MG63 (cell line): Measurements from ENCODE around the gene MEPCE. TPM values are rescaled to one million over a fixed set of nuclear protein-coding genes. Genes with fewer than 3 reads are reported as not detected.

Experiments used
- DNase-seq: peaks from one replicate; pipeline ENCODE4 v3.0.0-alpha.2; 2020
- H3K27me3 ChIP-seq: fragments of 250-450 bp; sonication (Bioruptor Pico); 2 replicates; pipeline ENCODE4 v1.5.1; 2020; ENCODE audit warnings: mild to moderate bottlenecking, moderate library complexity
- H3K36me3 ChIP-seq: fragments of 250-450 bp; sonication (Bioruptor Pico); 2 replicates; pipeline ENCODE4 v1.5.1; 2020; ENCODE audit warnings: mild to moderate bottlenecking, moderate library complexity
- H3K4me3 ChIP-seq: fragments of 250-450 bp; sonication (Bioruptor Pico); 2 replicates; pipeline ENCODE4 v1.5.1; 2020; ENCODE audit warnings: mild to moderate bottlenecking, moderate library complexity
- H3K9me3 ChIP-seq: fragments of 250-450 bp; sonication (Bioruptor Pico); 2 replicates; pipeline ENCODE4 v1.5.1; 2020; ENCODE audit warnings: mild to moderate bottlenecking, moderate library complexity
- total RNA-seq: library from RNA; depleted of rRNA; stranded (reverse); fragments of >200 nt; shearing (Covaris generic); gene quantifications from 2 replicates; pipeline ENCODE4 v1.2.3, GENCODE V29; 2014; ENCODE audit warnings: low replicate concordance

The MEPCE gene
- total RNA-seq, 1 experiment from 2014 or later = 57.3 TPM

DNA sequence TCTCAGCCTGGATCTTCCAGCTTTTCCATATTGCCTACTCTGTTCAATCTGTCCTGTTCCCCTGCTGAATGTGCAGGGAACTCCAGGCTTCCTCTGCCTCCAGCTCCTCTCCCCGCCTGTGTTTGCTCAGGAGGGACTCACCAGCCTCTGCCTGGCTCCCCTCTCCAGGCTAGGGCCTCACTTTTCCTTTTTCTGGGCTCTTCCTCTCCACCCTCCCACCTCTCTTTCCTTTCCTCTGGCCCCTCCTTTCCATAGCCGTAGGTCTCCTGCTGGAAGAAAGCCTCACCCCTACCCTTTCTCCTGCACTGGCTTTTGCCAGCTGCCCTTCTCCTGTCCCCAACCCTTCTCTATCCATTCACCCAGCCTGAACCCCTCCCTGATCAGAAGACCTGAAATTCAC lies 31.4 kb upstream of the MEPCE start:
- DNase-seq = no peak
- Histone ChIP-seq H3K36me3 (no peaks in the 10 kb centered on the region), H3K9me3 (no peaks in the 10 kb centered on the region), H3K27me3 (no peaks in the 10 kb centered on the region), H3K4me3 (no peak overlapping the region)

- H3K27me3 ChIP-seq = no peaks in the 10 kb centered on the region
- no peak for DNase-seq
- H3K36me3 ChIP-seq = no peaks in the 10 kb centered on the region
- H3K9me3 ChIP-seq = no peaks in the 10 kb centered on the region
- H3K4me3 ChIP-seq = no peak overlapping the region
These were observed 29.6 kb upstream of the MEPCE start for GRCh38 chr7:100400041-100400440.

DNA sequence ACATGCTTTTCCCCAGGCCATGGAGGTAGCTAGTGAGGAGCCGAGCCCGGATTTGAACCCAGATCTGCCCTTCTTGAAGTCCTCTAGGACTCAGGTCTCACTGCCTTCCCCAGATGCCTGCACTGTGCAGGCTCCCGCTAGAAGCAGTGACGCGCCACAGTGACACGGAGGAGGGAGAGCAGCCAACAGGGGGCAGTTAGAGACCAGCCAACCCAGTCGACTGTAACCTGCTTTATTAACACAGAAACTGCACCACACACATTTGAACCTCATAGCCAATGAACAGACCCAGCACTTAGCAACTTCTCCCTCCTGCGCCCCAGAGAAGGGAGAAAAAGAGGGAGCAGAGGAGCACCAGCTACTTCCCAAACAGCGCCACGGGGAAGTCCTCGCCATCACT lies 29.0 kb upstream of the MEPCE start:
- Histone ChIP-seq H3K27me3 (no peaks in the 10 kb centered on the region), H3K4me3 (no peak overlapping the region), H3K9me3 (no peaks in the 10 kb centered on the region), H3K36me3 (no peaks in the 10 kb centered on the region)
- no peak for DNase-seq

- Histone ChIP-seq H3K9me3 (no peaks in the 10 kb centered on the region), H3K27me3 (no peaks in the 10 kb centered on the region), H3K4me3 (no peak overlapping the region), H3K36me3 (no peaks in the 10 kb centered on the region)
- no peak for DNase-seq
These were observed 27.8 kb upstream of the MEPCE start for GRCh38 chr7:100401811-100402210.

DNA sequence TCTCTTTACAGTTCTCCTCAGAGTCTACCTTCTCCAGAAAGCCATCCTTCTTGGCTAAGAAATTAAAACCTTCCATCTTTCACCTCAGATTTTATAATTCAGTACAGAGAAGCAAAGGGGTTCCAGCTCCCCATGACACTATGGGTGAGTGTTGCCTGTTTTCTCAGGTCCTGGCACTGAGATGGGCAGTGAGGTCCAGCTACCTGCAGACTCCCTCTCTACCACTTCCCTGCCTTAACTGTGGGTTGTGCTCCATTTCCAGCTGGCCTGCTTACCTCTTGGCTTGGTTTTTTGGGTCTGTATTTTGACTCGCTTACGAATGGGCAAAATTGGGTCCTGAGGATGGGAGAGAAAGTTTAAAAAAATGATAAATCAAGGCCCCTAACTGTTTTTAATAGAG lies 27.4 kb upstream of the MEPCE start:
- no peaks in the 10 kb centered on the region for H3K36me3 ChIP-seq
- DNase-seq = no peak
- H3K27me3 ChIP-seq = no peaks in the 10 kb centered on the region
- no peaks in the 10 kb centered on the region for H3K9me3 ChIP-seq
- H3K4me3 ChIP-seq = no peak overlapping the region

DNA sequence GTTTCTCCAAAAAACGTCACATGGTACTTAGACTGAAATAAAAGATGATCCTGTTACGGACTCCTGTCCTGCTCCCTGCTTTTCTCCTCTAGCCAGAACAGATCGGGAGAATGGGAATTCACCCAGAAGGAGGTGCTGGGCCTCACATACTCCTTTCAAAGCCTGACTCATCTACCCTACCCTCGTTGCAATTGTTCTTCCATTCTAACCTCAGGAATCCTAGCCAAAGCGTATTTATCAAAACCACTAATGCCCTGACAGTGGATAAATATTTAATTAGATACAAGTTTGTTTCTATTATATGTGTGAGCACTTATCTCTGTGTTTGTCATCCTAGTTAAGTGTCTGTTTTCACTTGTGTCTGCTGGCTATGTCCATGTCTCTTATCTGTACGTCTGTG lies 22.9 kb upstream of the MEPCE start:
- no peaks in the 10 kb centered on the region for H3K36me3 ChIP-seq

DNA sequence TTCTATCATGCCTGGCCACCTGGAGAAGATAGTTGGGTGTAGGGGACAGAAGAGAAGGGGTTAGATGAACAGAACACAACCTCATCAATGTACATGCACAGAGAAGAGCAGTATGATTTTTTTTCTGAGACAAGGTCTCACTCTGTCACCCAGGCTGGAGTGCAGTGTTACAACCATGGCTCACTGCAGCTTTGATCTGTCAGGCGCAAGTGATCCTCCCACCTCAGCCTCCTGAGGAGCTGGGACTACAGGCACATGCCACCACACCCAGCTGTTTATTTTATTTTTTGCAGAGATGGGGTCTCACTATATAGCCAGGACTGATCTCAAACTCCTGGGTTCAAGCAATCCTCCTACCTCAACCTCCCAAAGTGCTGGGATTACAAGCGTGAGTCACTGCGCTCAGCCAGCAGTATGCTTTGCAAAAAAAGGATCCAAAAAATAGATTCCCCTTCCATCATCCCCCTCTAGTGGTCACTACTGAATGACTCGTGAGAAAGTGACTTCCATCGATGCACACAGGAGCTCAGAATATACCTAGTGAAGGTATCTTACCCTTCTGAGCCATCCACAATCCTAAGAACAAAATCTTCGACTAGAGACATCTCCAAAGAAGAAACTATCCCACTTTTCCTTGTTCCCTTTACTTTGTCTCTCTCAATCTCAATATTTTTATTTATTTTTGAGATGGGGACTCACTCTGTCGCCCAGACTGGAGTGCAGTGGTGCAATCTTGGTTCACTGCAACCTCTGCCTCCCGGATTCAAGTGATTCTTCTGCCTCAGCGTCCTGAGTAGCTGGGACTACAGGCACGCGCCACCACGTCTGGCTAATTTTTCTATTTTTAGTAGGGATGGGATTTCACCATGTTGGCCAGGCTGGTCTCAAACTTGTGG lies 22.1 kb upstream of the MEPCE start:
- H3K27me3 ChIP-seq = no peaks in the 10 kb centered on the region
- H3K36me3 ChIP-seq = no peaks in the 10 kb centered on the region
- H3K9me3 ChIP-seq = no peaks in the 10 kb centered on the region
- H3K4me3 ChIP-seq = no peak overlapping the region
- DNase-seq = peak; percentile 41

More for the DNA sequence above, 22.9 kb upstream of the MEPCE start:
- Histone ChIP-seq H3K9me3 (no peaks in the 10 kb centered on the region), H3K27me3 (no peaks in the 10 kb centered on the region), H3K4me3 (no peak overlapping the region)
- DNase-seq = no peak

DNA sequence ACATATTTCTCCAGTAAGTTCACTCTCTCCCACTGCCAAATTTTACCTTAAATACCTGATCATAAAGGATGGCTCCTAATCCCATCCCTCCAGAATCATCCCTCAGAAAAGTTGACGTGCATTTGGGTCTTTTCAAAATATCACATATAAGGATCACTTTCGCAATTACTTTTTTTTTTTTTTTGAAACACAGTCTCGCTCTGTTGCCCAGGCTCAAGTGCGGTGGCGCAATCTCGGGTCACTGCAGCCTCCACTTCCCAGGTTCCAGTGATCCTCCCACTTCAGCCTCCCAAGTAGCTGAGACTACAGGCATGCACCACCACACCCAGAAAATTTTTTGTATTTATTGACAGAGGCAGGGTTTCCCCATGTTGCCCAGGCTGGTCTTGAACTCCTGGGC lies 18.5 kb upstream of the MEPCE start:
- H3K4me3 ChIP-seq = no peak overlapping the region
- no peaks in the 10 kb centered on the region for H3K9me3 ChIP-seq
- no peak for DNase-seq
- no peaks in the 10 kb centered on the region for H3K36me3 ChIP-seq
- no peaks in the 10 kb centered on the region for H3K27me3 ChIP-seq

GRCh38 chr7:100413346-100413745 lies 16.3 kb upstream of the MEPCE start:
- H3K36me3 ChIP-seq = no peaks in the 10 kb centered on the region
- no peak overlapping the region for H3K4me3 ChIP-seq
- H3K9me3 ChIP-seq = no peaks in the 10 kb centered on the region
- H3K27me3 ChIP-seq = no peaks in the 10 kb centered on the region
- no peak for DNase-seq

GRCh38 chr7:100413889-100414288 lies 15.7 kb upstream of the MEPCE start:
- H3K36me3 ChIP-seq = no peaks in the 10 kb centered on the region
- no peak overlapping the region for H3K4me3 ChIP-seq
- H3K9me3 ChIP-seq = no peaks in the 10 kb centered on the region
- H3K27me3 ChIP-seq = no peaks in the 10 kb centered on the region
- DNase-seq = no peak

DNA sequence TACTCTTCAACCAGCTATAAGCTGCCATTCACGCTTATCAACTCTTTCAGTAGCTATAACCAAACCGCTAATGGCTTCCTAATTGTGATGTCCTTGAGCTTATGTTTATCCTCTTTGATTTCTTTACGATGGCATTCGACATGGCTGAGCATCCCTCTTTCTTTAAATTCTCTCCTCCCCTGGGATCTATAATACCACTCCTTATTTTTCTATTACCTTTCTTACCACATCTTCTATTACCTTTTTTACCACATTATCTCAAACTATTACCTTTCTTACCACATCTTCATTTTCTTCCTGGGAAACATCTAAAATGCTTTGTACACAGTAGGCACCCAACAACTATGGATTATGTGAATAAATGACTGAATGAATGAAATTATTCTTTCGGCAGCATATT lies 14.2 kb upstream of the MEPCE start:
- H3K9me3 ChIP-seq = no peaks in the 10 kb centered on the region
- H3K4me3 ChIP-seq = no peak overlapping the region
- H3K36me3 ChIP-seq = no peaks in the 10 kb centered on the region
- H3K27me3 ChIP-seq = no peaks in the 10 kb centered on the region
- DNase-seq = no peak

DNA sequence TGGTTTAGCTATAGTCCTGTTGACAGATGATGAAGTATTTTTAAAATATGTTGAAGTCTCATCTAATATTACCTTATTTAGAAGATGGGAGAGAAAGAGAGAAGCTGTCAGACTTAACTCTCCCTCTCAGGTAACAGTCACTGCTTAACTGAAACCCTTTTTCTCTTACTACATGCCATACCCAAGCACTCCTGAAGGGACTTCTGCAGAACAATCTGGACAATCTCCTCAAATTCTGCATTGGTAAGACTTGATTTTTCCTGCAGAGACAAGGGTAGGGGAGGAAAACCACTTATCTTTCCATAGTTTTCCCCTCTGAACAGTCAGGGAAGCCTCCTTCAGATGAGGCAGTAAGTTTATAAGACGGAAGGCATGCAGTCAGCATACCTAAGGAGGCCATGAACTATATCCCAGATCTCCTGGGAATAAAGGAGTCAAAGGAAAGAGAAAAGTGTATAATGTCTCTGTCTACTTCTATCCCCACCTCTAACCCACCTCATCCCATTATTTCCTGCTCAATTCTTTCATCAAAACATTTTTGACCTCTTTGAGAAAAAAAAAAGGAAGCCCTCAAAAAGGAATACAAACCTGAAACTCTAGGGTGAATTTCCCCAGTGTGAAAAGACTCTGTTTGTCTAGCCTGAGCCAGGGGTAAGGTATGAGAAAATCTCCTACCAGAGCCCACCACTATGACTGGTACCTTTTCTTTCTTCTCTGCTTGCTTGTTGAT lies 10.5 kb upstream of the MEPCE start:
- DNase-seq = no peak
- no peaks in the 10 kb centered on the region for H3K9me3 ChIP-seq

DNA sequence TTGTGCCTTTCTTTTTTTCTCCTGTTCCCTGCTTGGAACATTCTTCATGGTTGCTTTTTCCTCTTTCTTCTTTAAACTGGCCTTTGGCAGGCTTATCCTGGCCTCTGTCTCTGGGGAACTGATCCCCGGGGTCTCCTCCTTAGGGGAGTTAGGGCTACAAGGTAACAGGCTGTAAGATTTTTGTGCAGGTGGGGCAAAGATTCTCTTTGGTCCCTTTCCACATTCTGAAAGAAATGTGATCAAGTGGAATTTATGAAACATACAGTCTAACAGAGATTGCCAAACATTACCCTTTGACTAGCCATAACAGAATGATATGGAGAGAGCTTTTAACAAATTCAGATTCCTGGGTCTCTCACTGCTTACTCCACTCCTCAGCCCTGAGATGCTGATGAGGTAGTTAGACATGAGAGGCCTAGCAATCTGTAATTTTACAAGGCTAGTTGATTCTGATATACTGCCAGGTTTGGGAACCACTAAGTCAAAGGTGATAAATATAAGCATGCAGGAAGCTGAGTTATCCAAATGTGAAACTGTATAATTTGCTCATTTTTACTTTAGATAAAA lies 9.9 kb upstream of the MEPCE start:
- Histone ChIP-seq H3K4me3 (no peak overlapping the region), H3K27me3 (no peaks in the 10 kb centered on the region), H3K36me3 (no peaks in the 10 kb centered on the region), H3K9me3 (no peaks in the 10 kb centered on the region)
- no peak for DNase-seq

More for the DNA sequence above, 10.5 kb upstream of the MEPCE start:
- no peaks in the 10 kb centered on the region for H3K27me3 ChIP-seq
- no peaks in the 10 kb centered on the region for H3K36me3 ChIP-seq
- no peak overlapping the region for H3K4me3 ChIP-seq

DNA sequence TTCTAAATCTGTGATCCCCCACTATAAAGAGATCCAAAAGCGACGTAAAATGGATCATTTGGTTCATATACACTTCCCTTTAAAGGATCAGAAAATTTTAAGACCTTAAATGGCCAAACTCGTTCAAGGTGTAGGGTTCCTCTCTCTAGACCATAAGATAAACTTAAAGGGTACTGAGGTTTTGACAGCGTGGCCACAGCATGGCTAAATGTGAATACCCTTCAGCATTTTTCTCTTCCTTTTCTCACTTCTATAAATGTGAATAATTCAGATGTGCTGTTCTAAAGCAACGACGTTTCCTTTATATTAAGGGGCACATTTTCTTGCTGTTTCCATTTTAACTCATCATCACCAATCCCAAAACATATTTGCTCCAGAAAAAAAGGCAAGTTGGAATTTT lies 6.3 kb upstream of the MEPCE start:
- Histone ChIP-seq H3K36me3 (no peaks in the 10 kb centered on the region), H3K9me3 (no peaks in the 10 kb centered on the region), H3K27me3 (no peaks in the 10 kb centered on the region), H3K4me3 (no peak overlapping the region)
- no peak for DNase-seq

DNA sequence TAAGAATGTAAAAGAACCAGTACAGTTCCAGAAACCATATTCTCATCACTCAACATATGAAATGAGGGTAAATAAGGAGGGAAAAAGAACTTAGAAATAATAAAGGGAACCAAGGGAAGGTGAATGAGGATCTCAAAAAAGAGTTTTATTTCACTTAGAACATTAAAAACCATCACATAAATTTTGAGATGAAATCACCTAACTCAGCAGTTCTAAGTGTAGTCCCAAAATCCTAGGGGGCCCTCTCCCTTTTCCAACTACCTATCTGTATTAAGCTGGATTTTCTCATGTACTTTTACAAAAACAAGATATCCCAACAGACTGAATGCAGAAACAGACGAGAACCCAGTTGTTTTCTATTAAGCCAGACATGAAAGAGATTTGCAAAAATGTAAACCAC lies 4.3 kb upstream of the MEPCE start:
- no peaks in the 10 kb centered on the region for H3K27me3 ChIP-seq
- H3K9me3 ChIP-seq = no peaks in the 10 kb centered on the region
- peaks cover 2% of the 10 kb centered on the region; the same call in 1 of the 2 replicates for H3K36me3 ChIP-seq
- no peak overlapping the region for H3K4me3 ChIP-seq
- no peak for DNase-seq

GRCh38 chr7:100426516-100426915 lies 3.1 kb upstream of the MEPCE start:
- DNase-seq = no peak
- Histone ChIP-seq H3K27me3 (no peaks in the 10 kb centered on the region), H3K9me3 (no peaks in the 10 kb centered on the region), H3K4me3 (no peak overlapping the region), H3K36me3 (peaks cover 11% of the 10 kb centered on the region)

DNA sequence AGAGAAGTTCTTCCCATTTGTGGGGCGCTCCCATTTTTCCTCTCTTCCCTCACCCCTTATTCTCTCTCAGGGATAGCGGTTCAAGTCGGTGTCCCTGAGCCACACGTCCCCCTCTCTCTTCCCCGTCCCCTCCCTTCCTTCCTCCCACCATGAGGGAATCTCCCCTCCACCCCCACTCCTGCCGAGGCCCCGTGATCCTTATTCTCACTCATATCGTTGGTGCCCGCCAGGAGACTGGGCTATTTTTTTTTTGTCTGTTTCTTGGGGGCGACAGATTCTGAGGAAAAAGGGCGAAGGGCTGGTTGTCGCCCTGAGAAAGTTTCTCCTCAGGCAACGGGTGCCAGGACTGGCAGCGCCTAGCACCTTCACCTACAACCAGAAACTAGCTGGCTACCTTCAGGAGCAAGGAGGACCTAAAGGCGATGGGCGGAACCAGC lies 1.9 kb upstream of the MEPCE start:
- no peak for DNase-seq

More for the DNA sequence above, 1.9 kb upstream of the MEPCE start:
- Histone ChIP-seq H3K4me3 (peak overlapping the region; percentile 94), H3K36me3 (peaks cover 17% of the 10 kb centered on the region), H3K27me3 (no peaks in the 10 kb centered on the region), H3K9me3 (no peaks in the 10 kb centered on the region)
